HCT116 (cell line): Measurements from ENCODE around the gene GDF10.

ENCODE experiments used
- CEBPB ChIP-seq: IDR thresholded peaks from 2 replicates; pipeline ENCODE4 v1.6.1; 2012; ENCODE audit warnings: low read depth
- SRF ChIP-seq: IDR thresholded peaks from 2 replicates; pipeline ENCODE4 v1.6.1; 2012; ENCODE audit warnings: low read depth
- TF ChIP-seq, protein P1 (sequence below), 3 experiments: fragments of 200-600 bp in 1 of 3; sonication (generic) in 1 of 3; IDR thresholded peaks in 2 of 3; conservative IDR thresholded peaks in 1 of 3; 2 replicates each; pipeline ENCODE4 v1.5.1; 2012 to 2017; ENCODE audit warnings: low read depth in 2 of 3, low read length in 2 of 3, antibody characterized with exemption in 1 of 3, borderline replicate concordance in 1 of 3, control low read depth in 1 of 3, mild to moderate bottlenecking in 1 of 3, mixed read lengths in 1 of 3, mixed run types in 1 of 3, moderate library complexity in 1 of 3; ENCODE audit not compliant: insufficient read depth in 1 of 3
- TF ChIP-seq, protein P2 (sequence below): IDR thresholded peaks from 2 replicates; pipeline ENCODE4 v1.6.1; 2012; ENCODE audit warnings: low read depth

DNA sequence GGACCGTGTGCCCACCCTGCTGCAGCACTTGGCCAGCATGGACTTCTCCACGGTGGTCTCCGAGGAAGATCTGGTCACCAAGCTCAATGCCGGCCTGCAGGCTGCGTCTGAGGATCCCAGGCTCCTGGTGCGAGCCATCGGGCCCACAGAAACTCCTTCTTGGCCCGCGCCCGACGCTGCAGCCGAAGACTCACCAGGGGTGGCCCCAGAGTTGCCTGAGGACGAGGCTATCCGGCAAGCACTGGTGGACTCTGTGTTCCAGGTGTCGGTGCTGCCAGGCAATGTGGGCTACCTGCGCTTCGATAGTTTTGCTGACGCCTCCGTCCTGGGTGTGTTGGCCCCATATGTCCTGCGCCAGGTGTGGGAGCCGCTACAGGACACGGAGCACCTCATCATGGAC is 49.5 kb downstream of the GDF10 start:
- TF ChIP-seq CEBPB, result no peak
- TF ChIP-seq, protein P1, sequence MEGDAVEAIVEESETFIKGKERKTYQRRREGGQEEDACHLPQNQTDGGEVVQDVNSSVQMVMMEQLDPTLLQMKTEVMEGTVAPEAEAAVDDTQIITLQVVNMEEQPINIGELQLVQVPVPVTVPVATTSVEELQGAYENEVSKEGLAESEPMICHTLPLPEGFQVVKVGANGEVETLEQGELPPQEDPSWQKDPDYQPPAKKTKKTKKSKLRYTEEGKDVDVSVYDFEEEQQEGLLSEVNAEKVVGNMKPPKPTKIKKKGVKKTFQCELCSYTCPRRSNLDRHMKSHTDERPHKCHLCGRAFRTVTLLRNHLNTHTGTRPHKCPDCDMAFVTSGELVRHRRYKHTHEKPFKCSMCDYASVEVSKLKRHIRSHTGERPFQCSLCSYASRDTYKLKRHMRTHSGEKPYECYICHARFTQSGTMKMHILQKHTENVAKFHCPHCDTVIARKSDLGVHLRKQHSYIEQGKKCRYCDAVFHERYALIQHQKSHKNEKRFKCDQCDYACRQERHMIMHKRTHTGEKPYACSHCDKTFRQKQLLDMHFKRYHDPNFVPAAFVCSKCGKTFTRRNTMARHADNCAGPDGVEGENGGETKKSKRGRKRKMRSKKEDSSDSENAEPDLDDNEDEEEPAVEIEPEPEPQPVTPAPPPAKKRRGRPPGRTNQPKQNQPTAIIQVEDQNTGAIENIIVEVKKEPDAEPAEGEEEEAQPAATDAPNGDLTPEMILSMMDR (IDR thresholded peaks at IDR 0.05 in 2 of 3, conservative IDR thresholded peaks at IDR 0.05 in 1 of 3; ENCODE audit: borderline replicate concordance in 1 of 3, insufficient read depth in 1 of 3, low read depth in 2 of 3, low read length in 2 of 3), result no peak
- TF ChIP-seq SRF, result no peak
- TF ChIP-seq, protein P2, sequence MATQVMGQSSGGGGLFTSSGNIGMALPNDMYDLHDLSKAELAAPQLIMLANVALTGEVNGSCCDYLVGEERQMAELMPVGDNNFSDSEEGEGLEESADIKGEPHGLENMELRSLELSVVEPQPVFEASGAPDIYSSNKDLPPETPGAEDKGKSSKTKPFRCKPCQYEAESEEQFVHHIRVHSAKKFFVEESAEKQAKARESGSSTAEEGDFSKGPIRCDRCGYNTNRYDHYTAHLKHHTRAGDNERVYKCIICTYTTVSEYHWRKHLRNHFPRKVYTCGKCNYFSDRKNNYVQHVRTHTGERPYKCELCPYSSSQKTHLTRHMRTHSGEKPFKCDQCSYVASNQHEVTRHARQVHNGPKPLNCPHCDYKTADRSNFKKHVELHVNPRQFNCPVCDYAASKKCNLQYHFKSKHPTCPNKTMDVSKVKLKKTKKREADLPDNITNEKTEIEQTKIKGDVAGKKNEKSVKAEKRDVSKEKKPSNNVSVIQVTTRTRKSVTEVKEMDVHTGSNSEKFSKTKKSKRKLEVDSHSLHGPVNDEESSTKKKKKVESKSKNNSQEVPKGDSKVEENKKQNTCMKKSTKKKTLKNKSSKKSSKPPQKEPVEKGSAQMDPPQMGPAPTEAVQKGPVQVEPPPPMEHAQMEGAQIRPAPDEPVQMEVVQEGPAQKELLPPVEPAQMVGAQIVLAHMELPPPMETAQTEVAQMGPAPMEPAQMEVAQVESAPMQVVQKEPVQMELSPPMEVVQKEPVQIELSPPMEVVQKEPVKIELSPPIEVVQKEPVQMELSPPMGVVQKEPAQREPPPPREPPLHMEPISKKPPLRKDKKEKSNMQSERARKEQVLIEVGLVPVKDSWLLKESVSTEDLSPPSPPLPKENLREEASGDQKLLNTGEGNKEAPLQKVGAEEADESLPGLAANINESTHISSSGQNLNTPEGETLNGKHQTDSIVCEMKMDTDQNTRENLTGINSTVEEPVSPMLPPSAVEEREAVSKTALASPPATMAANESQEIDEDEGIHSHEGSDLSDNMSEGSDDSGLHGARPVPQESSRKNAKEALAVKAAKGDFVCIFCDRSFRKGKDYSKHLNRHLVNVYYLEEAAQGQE, result no peak
